Fibroblast of the aortic adventitia (primary cell): Measurements from ENCODE around the gene SLC12A4. TPM values are rescaled to one million over a fixed set of nuclear protein-coding genes. Genes with fewer than 3 reads are reported as not detected.

ENCODE experiments used
- DNase-seq: peaks from one replicate; pipeline ENCODE4 v3.0.0-alpha.2; 2010; ENCODE audit warnings: low read depth
- H3K4me3 ChIP-seq: 2 replicates; pipeline ENCODE4 v1.5.1; 2011; ENCODE audit warnings: low read depth, mild to moderate bottlenecking, control low read depth, low read length, moderate library complexity
- total RNA-seq: library from RNA; depleted of rRNA; stranded (reverse); fragments of >200 nt; gene quantifications from 2 replicates; pipeline ENCODE4 v1.2.3, GENCODE V29; 2012; ENCODE audit warnings: low replicate concordance
- TF ChIP-seq, protein P1 (sequence below): IDR thresholded peaks from 2 replicates; pipeline ENCODE4 v1.5.1; 2011; ENCODE audit warnings: mild to moderate bottlenecking, low read length, control low read depth, inconsistent platforms; ENCODE audit not compliant: insufficient read depth

Gene SLC12A4
- total RNA-seq, 1 donor, result 65.6 TPM

DNA sequence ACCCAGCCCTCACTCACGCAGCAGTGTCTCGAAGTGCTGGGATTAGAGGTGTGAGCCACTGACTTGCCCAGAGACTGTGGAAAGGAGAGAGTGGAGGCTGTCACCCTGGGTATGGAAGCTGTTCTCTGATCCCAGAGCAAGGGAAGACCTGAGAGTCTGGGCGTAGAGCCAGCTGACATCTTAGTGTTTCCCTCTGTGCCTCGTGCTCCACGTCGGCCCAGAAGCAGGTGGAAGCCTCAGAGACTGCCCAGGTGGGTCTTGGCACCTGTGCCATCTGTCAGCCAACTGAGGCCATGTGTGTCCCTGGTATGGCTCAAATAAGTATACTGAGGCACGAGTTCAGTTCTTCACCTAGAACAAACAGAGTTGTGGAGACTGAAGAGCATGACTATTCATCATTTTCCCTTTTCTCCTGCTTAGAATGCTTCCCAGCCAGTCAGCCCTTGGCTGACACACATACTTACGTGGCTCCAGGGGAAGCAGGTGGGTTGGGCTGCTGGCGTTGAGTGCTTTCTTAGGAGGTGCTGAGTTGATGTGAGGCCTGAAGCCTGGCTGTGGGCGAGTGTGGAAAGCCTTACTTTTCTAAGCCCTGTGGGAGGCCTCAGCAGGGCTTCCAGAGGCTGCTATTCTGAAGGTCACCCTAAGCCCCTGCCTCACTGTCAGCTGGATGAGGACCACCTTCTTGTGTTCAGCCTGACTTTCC lies 44.9 kb downstream of the SLC12A4 start:
- H3K4me3 ChIP-seq, result no peak overlapping the region
- TF ChIP-seq, protein P1, sequence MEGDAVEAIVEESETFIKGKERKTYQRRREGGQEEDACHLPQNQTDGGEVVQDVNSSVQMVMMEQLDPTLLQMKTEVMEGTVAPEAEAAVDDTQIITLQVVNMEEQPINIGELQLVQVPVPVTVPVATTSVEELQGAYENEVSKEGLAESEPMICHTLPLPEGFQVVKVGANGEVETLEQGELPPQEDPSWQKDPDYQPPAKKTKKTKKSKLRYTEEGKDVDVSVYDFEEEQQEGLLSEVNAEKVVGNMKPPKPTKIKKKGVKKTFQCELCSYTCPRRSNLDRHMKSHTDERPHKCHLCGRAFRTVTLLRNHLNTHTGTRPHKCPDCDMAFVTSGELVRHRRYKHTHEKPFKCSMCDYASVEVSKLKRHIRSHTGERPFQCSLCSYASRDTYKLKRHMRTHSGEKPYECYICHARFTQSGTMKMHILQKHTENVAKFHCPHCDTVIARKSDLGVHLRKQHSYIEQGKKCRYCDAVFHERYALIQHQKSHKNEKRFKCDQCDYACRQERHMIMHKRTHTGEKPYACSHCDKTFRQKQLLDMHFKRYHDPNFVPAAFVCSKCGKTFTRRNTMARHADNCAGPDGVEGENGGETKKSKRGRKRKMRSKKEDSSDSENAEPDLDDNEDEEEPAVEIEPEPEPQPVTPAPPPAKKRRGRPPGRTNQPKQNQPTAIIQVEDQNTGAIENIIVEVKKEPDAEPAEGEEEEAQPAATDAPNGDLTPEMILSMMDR, result no peak
- no peak for DNase-seq

- no peak overlapping the region for H3K4me3 ChIP-seq
- DNase-seq, result no peak
- TF ChIP-seq, protein P1, result no peak
Observed at GRCh38 chr16:67922740-67923139, 45.7 kb downstream of the SLC12A4 start.

DNA sequence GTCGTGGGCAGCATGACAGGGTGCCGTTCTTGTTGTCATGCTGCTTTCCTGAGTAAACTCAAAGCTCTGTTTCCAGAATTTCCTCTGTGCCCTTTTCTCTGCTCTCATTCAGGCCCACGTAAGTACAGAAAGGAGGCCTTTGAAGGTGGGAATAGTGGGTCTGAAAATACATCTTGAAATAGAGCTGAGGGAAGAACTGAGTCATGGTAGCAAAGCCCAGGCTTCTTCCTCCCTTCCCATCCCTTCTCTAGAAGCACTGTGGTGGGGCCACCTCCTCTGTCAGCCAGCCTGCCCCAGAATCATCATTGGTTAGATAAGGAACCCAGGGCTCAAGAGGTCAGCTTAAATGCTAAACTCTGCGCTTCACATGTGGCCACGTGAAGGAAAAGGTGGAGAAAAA lies 46.2 kb downstream of the SLC12A4 start:
- no peak overlapping the region for H3K4me3 ChIP-seq
- TF ChIP-seq, protein P1, result no peak
- no peak for DNase-seq

GRCh38 chr16:67919622-67920221 lies 48.7 kb downstream of the SLC12A4 start:
- DNase-seq, result no peak
- no peak overlapping the region for H3K4me3 ChIP-seq
- TF ChIP-seq, protein P1, result no peak

DNA sequence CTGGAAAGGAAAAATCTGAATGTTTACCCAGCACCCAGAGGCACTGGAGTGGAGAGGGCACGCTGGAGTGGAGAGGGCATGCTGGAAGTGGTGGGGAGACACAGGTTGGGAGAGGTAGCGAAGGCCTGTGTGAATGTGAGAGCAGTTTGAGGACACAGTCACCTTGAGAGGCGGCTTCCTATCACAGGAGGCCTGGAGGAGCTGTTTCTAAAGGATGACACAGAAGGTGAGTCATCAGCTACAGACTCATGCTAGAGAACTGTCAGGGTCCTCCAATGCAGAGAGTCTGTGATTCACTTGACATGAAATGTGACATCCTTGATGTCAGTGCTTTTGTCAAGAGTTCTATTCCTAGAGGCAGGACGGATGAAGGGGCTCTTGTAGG lies 50.6 kb downstream of the SLC12A4 start:
- peak; percentile 39 for DNase-seq
- TF ChIP-seq, protein P1, result no peak

GRCh38 chr16:67917140-67917851 lies 51.1 kb downstream of the SLC12A4 start:
- TF ChIP-seq, protein P1, result no peak
- no peak overlapping the region for H3K4me3 ChIP-seq
- DNase-seq, result peak; percentile 42

More for the DNA sequence above, 50.6 kb downstream of the SLC12A4 start:
- no peak overlapping the region for H3K4me3 ChIP-seq
